GM12878 (cell line): Measurements from ENCODE around the gene SV2B.

Experiments used
- BACH1 ChIP-seq: fragments of 450-650 bp; IDR thresholded peaks from 2 replicates; pipeline ENCODE4 v1.6.1; 2017; ENCODE audit warnings: mild to moderate bottlenecking, borderline replicate concordance
- BHLHE40 ChIP-seq, 2 experiments: fragments of 450-650 bp in 1 of 2; IDR thresholded peaks; 2 replicates each; pipeline ENCODE4 v1.6.1; 2011 to 2017; ENCODE audit warnings: low read depth in 2 of 2, borderline replicate concordance in 1 of 2, improper control_type of control experiment in 1 of 2, low read length in 1 of 2, mild to moderate bottlenecking in 1 of 2
- CTCF ChIP-seq, 3 experiments: IDR thresholded peaks in 2 of 3; conservative IDR thresholded peaks in 1 of 3; 2 replicates each; pipeline ENCODE4 v1.5.1; 2011; ENCODE audit warnings: low read depth in 3 of 3, low read length in 3 of 3, mild to moderate bottlenecking in 3 of 3, control low read depth in 2 of 3, moderate library complexity in 2 of 3, inconsistent platforms in 1 of 3, mixed read lengths in 1 of 3; ENCODE audit not compliant: control insufficient read depth in 2 of 3, insufficient read depth in 1 of 3; ENCODE audit errors: extremely low read depth in 1 of 3
- EZH2 ChIP-seq: IDR thresholded peaks from 2 replicates; pipeline ENCODE4 v1.6.1; 2012; ENCODE audit warnings: low read depth, mild to moderate bottlenecking, control low read depth, inconsistent platforms, low read length, borderline replicate concordance; ENCODE audit not compliant: control insufficient read depth
- IRF3 ChIP-seq: fragments of 450-650 bp; IDR thresholded peaks from 2 replicates; pipeline ENCODE4 v1.6.1; 2014; ENCODE audit warnings: mild to moderate bottlenecking
- POLR2A ChIP-seq: IDR thresholded peaks from 2 replicates; pipeline ENCODE4 v1.6.1; 2011; ENCODE audit warnings: low read depth, mild to moderate bottlenecking, low read length
- POLR2AphosphoS5 ChIP-seq: IDR thresholded peaks from 2 replicates; pipeline ENCODE4 v1.6.1; 2011; ENCODE audit warnings: mild to moderate bottlenecking, low read length, inconsistent platforms
- SP1 ChIP-seq: IDR thresholded peaks from one replicate; pipeline ENCODE4 v1.6.1; 2011; ENCODE audit warnings: low read depth, low read length
- SREBF2 ChIP-seq: IDR thresholded peaks from 2 replicates; pipeline ENCODE4 v1.6.1; 2012; ENCODE audit warnings: mild to moderate bottlenecking, low read length
- ZBTB33 ChIP-seq: fragments of 450-650 bp; IDR thresholded peaks from 2 replicates; pipeline ENCODE4 v1.6.1; 2017; ENCODE audit warnings: mild to moderate bottlenecking

GRCh38 chr15:91254766-91255165, 154.7 kb downstream of the SV2B start:
- TF ChIP-seq BHLHE40 (IDR thresholded peaks at IDR 0.05; ENCODE audit: borderline replicate concordance in 1 of 2, low read depth in 2 of 2, low read length in 1 of 2) (no peak), CTCF (IDR thresholded peaks at IDR 0.05 in 2 of 3, conservative IDR thresholded peaks at IDR 0.05 in 1 of 3; ENCODE audit: control insufficient read depth in 2 of 3, extremely low read depth in 1 of 3, insufficient read depth in 1 of 3, low read depth in 3 of 3, low read length in 3 of 3) (no peak), POLR2AphosphoS5 (no peak), SREBF2 (no peak), POLR2A (no peak), ZBTB33 (no peak), SP1 (no peak), IRF3 (no peak), BACH1 (no peak), EZH2 (no peak)
